Choroid plexus epithelial cell (primary cell): ENCODE results near the gene PITPNM3.
"Not testable (repeated sequence)": the region's sequence is repeated elsewhere in the genome, so short reads cannot be mapped to it uniquely, and the experiment has no call there.

Experiments
- DNase-seq: peaks from one replicate; pipeline ENCODE4 v3.0.0-alpha.2; 2010; ENCODE audit warnings: low read depth
- H3K4me3 ChIP-seq: 2 replicates; pipeline ENCODE4 v1.5.1; 2011; ENCODE audit warnings: low read depth, mild to moderate bottlenecking, control low read depth, low read length, moderate library complexity
- TF ChIP-seq, protein P1 (sequence below): conservative IDR thresholded peaks from 2 replicates; pipeline ENCODE4 v1.5.1; 2011; ENCODE audit warnings: low read depth, mild to moderate bottlenecking, control low read depth, inconsistent platforms, low read length, moderate library complexity

The PITPNM3 gene

DNA sequence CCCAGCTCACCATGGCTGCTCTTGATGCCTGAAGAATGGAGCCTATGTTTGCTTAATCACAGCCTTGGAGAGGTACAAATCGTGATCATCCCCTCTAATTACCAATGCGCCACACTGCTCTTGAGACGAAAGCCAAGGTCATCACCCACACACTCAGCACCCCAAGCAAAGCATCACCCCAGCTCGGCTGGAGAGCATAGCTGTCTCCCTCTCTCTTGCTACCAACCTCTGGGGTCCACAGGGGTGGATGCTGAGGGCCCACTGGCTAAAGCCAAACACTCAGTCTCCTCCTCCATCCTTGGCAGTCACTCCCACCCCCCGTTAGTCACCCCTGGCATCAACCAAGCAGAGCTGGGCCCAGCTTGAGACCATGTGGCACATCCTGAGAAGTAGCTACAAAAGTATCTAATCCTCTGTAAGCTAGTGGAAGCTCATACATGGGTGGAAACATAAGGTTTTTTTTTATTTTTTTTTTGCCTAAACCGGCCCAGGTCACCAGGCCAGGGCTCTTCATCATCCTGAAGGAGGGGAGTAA, 67.3 kb downstream of the PITPNM3 start:
- TF ChIP-seq, protein P1, sequence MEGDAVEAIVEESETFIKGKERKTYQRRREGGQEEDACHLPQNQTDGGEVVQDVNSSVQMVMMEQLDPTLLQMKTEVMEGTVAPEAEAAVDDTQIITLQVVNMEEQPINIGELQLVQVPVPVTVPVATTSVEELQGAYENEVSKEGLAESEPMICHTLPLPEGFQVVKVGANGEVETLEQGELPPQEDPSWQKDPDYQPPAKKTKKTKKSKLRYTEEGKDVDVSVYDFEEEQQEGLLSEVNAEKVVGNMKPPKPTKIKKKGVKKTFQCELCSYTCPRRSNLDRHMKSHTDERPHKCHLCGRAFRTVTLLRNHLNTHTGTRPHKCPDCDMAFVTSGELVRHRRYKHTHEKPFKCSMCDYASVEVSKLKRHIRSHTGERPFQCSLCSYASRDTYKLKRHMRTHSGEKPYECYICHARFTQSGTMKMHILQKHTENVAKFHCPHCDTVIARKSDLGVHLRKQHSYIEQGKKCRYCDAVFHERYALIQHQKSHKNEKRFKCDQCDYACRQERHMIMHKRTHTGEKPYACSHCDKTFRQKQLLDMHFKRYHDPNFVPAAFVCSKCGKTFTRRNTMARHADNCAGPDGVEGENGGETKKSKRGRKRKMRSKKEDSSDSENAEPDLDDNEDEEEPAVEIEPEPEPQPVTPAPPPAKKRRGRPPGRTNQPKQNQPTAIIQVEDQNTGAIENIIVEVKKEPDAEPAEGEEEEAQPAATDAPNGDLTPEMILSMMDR: no peak
- no peak for DNase-seq
- no peak overlapping the region for H3K4me3 ChIP-seq

DNA sequence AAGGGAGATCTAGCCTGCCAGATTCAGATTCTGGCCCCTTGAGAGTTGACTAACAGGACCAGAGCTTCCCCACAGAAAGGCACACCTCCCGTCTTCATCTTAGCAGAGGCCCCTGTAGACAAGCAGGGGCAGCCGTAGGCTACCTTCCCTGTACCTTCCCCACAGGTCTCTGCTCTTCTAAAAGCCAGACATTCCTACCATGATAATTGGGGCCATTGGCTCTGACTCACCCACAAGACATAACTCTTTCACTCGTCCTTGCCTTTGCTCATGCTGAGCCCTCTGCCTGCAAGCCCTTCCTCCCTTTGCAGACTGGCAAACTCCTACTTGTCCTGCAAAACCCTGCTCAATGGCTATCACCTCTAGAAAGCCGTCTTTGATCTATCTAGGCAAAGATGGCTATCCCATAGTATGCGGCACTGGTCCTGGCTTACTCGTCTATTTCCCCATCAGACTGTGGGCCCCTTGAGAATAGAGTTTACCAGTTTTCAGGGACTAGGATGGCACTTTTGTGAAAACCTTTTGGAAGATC, 68.3 kb downstream of the PITPNM3 start:
- TF ChIP-seq, protein P1: no peak
- H3K4me3 ChIP-seq: no peak overlapping the region
- no peak for DNase-seq

DNA sequence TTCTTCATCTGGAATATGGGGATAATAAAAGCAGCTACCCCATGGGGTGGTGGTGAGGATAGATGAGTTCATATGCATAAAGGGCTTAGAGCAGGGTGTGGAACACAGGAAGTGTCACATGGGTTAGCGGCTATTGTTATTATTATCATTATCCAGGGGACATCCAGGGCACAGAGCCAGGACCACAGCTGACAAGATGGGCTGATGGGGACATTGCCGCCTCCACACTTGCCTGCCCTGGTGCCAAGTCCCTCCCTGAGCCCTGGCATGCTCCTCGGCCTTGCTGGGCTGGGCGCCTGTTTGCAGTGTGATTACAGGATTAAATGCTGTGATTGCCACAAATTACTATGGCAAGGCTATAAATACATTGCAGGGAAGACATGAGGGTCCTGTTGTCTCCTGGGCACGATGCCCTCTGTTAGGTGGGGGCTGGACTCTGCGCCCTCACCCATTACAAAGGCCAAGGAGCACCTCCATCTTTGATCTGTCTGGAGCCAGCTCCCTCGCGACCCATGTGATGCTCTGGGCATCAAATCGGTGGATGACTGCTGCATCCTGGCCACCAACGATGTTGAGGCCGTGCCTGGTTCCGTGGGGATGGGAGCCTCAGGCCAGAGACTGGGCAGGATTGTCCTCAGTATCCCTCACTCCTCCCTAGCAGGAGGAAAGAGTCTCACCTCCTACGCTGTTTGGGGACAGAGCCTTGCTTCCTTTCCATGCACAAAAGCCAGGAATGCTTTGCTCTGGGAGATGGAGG, 68.9 kb downstream of the PITPNM3 start:
- H3K4me3 ChIP-seq: no peak overlapping the region
- TF ChIP-seq, protein P1: no peak
- DNase-seq: no peak

DNA sequence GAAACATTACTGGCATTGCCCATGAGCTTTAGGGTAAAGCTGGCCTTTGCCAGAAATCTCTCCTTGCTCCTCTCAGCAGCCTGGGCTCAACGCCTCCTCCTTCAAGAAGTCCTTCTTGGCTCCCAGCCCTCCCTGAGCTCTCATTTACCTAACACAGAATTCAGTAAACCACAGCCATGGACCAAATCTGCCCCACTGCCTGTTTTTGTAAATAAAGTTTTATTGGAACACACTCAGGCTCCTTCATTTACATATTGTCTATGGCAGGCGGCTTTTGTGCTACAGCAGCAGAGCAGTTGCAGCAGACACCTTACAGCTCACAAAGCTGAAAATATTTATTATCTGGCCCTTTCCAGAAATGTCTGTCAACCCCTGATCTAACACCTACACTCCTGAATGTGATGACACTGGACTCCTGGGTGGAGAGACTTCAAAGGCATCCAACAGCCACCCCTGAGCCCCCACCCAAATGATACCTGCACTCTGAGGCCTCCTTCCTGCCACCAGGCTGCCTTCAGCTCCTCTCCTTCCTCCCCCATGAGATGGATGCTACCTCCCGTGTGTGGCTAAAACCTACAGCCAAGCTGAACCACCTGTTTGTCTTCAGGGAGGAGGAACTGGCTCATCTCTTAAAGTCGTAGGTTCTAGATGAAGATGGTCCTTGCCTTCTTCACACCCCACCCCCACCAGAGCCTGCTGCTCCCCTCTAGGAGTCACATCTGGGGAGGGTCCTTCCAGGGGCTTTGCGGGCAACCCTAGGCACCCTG, 70.5 kb downstream of the PITPNM3 start:
- H3K4me3 ChIP-seq: no peak overlapping the region
- TF ChIP-seq, protein P1: no peak
- DNase-seq: no peak

DNA sequence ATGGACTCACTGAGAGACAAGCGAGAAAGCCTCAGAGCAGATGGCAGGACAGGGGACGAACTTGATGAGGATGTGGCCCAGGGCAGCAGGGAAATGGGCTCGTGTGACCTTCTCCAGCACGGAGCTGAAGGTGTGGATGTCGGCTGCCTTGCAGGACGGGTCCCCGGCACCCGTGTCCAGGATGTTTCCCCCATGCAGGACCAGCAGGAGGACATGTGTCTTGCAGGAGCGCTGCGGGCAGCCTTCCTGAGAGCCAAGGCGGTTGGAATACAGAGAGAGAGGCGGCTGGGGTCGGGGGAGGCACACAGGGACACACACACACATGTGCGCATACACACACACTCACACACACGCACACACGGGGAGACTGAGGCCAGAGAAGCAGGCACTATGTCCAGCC, 72.8 kb downstream of the PITPNM3 start:
- H3K4me3 ChIP-seq: no peak overlapping the region
- DNase-seq: no peak
- TF ChIP-seq, protein P1: no peak

DNA sequence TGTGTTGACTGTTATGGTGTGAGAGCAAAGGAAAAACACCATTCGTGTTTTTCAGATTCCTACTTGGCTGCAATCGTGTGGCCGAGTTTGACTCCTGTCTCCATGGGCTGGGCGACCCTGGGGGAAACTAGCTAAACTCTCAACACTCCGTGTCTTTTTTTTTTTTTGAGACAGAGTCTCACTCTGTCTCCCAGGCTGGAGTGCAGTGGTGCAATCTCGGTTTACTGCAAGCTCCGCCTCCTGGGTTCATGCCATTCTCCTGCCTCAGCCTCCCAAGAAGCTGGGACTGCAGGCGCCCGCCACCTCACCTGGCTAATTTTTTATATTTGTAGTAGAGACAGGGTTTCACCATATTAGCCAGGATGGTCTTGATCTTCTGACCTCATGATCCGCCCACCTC, 73.6 kb downstream of the PITPNM3 start:
- DNase-seq: not testable (repeated sequence)

DNA sequence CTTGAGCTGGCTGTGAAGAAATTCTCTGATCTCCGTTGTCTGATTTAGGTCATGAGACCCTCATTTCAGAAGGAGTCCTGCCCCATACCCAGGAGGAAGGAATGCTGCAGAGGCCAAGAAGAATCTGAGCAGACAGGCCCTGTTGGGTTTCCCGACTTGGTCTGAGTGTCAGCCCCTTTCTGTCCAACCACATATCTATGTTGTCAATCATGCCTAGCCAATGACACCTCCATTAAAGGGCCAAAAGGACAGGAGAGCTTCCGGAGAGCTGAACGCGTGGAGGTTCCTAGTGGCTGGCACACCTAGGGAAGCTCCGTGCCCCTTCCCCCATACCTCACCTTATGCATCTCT, 74.3 kb downstream of the PITPNM3 start:
- no peak for DNase-seq
- TF ChIP-seq, protein P1: no peak
- H3K4me3 ChIP-seq: no peak overlapping the region

More for the DNA sequence above, 73.6 kb downstream of the PITPNM3 start:
- not testable (repeated sequence) for H3K4me3 ChIP-seq
